A549 (cell line): Measurements from ENCODE around the gene CLRN1. TPM values are rescaled to one million over a fixed set of nuclear protein-coding genes. Genes with fewer than 3 reads are reported as not detected.

Source experiments
- ATAC-seq, 2 experiments: fragments of 200-7000 bp in 1 of 2; fragments of >200 bp in 1 of 2; cut with Nextera tagmentation in 1 of 2; cut with Tn5 transposase in 1 of 2; 3 replicates each; pipeline versions ENCODE4 v1.8.0 to v1.9.1; 2018 to 2020; ENCODE audit warnings: mild to moderate bottlenecking in 1 of 2, moderate library complexity in 1 of 2
- CTCF ChIA-PET: fragments of 300-600 bp; sonication (Branson Sonifier 250); formaldehyde crosslinking; extraction: SDS; loops from one replicate; lab custom pipeline; 2021; ENCODE audit warnings: antibody characterized with exemption, inconsistent platforms; lab: Yijun Ruan, JAX
- POLR2A ChIA-PET: fragments of 350-600 bp; formaldehyde crosslinking; extraction: SDS; loops from one replicate; lab custom pipeline; 2021; ENCODE audit warnings: antibody characterized with exemption, inconsistent platforms; lab: Yijun Ruan, JAX
- DNase-seq, 2 experiments: peaks; one replicate each; pipeline versions ENCODE4 v3.0.0 to v3.0.0-alpha.2; 2011 to 2016; ENCODE audit warnings: low read depth in 1 of 2, low spot score in 1 of 2
- FAIRE-seq: peaks from 2 replicates; lab custom pipeline; 2011; peaks lifted over from hg19 to GRCh38; lab: Jason Lieb, UNC
- H3K27ac ChIP-seq, 2 experiments: fragments of >200 bp; sonication (Bioruptor Twin); formaldehyde crosslinking; 3 replicates each; pipeline ENCODE4 v1.5.1; 2016 to 2017
- H3K4me1 ChIP-seq: fragments of >200 bp; sonication (Bioruptor Twin); formaldehyde crosslinking; 3 replicates; pipeline ENCODE4 v1.6.1; 2016
- H3K4me2 ChIP-seq: fragments of >200 bp; sonication (Bioruptor Twin); formaldehyde crosslinking; 3 replicates; pipeline ENCODE4 v1.6.1; 2016
- H3K4me3 ChIP-seq: fragments of >200 bp; sonication (Bioruptor Twin); formaldehyde crosslinking; 3 replicates; pipeline ENCODE4 v1.5.1; 2016
- H3K9me3 ChIP-seq: fragments of >200 bp; sonication (Bioruptor Twin); formaldehyde crosslinking; 3 replicates; pipeline ENCODE4 v1.6.1; 2016
- BCL3 ChIP-seq: fragments of >200 bp; sonication (Bioruptor Twin); formaldehyde crosslinking; IDR thresholded peaks from 3 replicates; pipeline ENCODE4 v1.6.1; 2016
- CBX2 ChIP-seq: fragments of 200-600 bp; sonication (generic); IDR thresholded peaks from 2 replicates; pipeline ENCODE4 v1.6.1; 2016; ENCODE audit warnings: low read depth, mild to moderate bottlenecking, borderline replicate concordance
- E2F6 ChIP-seq: IDR thresholded peaks from 2 replicates; pipeline ENCODE4 v1.6.1; 2012; ENCODE audit warnings: low read depth, borderline replicate concordance
- ELK1 ChIP-seq: fragments of 150-350 bp; IDR thresholded peaks from 2 replicates; pipeline ENCODE4 v1.6.1; 2014; ENCODE audit warnings: low read depth, mild to moderate bottlenecking, low read length
- EP300 ChIP-seq, 2 experiments: fragments of >200 bp; sonication (Bioruptor Twin); formaldehyde crosslinking; IDR thresholded peaks; 2 replicates in 1 of 2; 3 replicates in 1 of 2; pipeline ENCODE4 v1.6.1; 2016 to 2017
- FOSB ChIP-seq: fragments of 250-450 bp; sonication (Bioruptor Pico); IDR thresholded peaks from 2 replicates; pipeline ENCODE4 v1.5.0; 2020; ENCODE audit warnings: mild to moderate bottlenecking, moderate library complexity
- HEYL ChIP-seq: fragments of 250-450 bp; sonication (Bioruptor Pico); IDR thresholded peaks from 2 replicates; pipeline ENCODE4 v1.8.0; 2021; ENCODE audit warnings: mild to moderate bottlenecking, moderate library complexity
- HMGXB4 ChIP-seq: fragments of 250-450 bp; sonication (Bioruptor Pico); IDR thresholded peaks from 2 replicates; pipeline ENCODE4 v1.5.0; 2021; ENCODE audit warnings: mild to moderate bottlenecking, moderate library complexity, borderline replicate concordance
- HOXA7 ChIP-seq: fragments of 250-450 bp; sonication (Bioruptor Pico); IDR thresholded peaks from 2 replicates; pipeline ENCODE4 v1.5.0; 2020; ENCODE audit warnings: mild to moderate bottlenecking, moderate library complexity
- HOXB13 ChIP-seq: fragments of 250-450 bp; sonication (Bioruptor Pico); IDR thresholded peaks from 2 replicates; pipeline ENCODE4 v1.5.0; 2020; ENCODE audit warnings: low read depth, mild to moderate bottlenecking, moderate library complexity
- JUN ChIP-seq, 2 experiments: fragments of >200 bp; sonication (Bioruptor Twin); formaldehyde crosslinking; IDR thresholded peaks; 2 replicates in 1 of 2; 3 replicates in 1 of 2; pipeline ENCODE4 v1.6.1; 2016 to 2017
- JUNB ChIP-seq: fragments of >200 bp; sonication (Bioruptor Twin); formaldehyde crosslinking; IDR thresholded peaks from 2 replicates; pipeline ENCODE4 v1.6.1; 2016
- MAFK ChIP-seq: fragments of 450-650 bp; IDR thresholded peaks from 2 replicates; pipeline ENCODE4 v1.6.1; 2014; ENCODE audit not compliant: partially characterized antibody
- MAX ChIP-seq: IDR thresholded peaks from 2 replicates; pipeline ENCODE4 v1.6.1; 2012
- PHF8 ChIP-seq: fragments of 200-600 bp; sonication (generic); IDR thresholded peaks from 2 replicates; pipeline ENCODE4 v1.6.1; 2016; ENCODE audit warnings: low read depth, mild to moderate bottlenecking, antibody characterized with exemption, moderate library complexity, borderline replicate concordance
- POLR2A ChIP-seq: IDR thresholded peaks from 2 replicates; pipeline ENCODE4 v1.6.1; 2012; ENCODE audit warnings: mild to moderate bottlenecking, low read length
- POLR2AphosphoS2 ChIP-seq: conservative IDR thresholded peaks from 2 replicates; pipeline ENCODE4 v1.6.1; 2012; ENCODE audit warnings: low read length, improper control_type of control experiment, inconsistent platforms
- RAD21 ChIP-seq, 2 experiments: fragments of >200 bp in 1 of 2; sonication (Bioruptor Twin) in 1 of 2; formaldehyde crosslinking in 1 of 2; IDR thresholded peaks in 1 of 2; conservative IDR thresholded peaks in 1 of 2; 2 replicates in 1 of 2; 3 replicates in 1 of 2; pipeline ENCODE4 v1.6.1; 2012 to 2018; ENCODE audit warnings: inconsistent platforms in 1 of 2
- RARB ChIP-seq: fragments of 250-450 bp; sonication (Bioruptor Pico); IDR thresholded peaks from 2 replicates; pipeline ENCODE4 v1.8.0; 2021; ENCODE audit warnings: mild to moderate bottlenecking, moderate library complexity
- RNF2 ChIP-seq: fragments of 200-600 bp; sonication (generic); IDR thresholded peaks from 2 replicates; pipeline ENCODE4 v1.6.1; 2016; ENCODE audit warnings: low read depth, mild to moderate bottlenecking, antibody characterized with exemption, moderate library complexity, borderline replicate concordance
- SREBF2 ChIP-seq: fragments of 450-650 bp; IDR thresholded peaks from 2 replicates; pipeline ENCODE4 v1.6.1; 2014; ENCODE audit warnings: mild to moderate bottlenecking, moderate library complexity
- ZSCAN20 ChIP-seq: fragments of 250-450 bp; sonication (Bioruptor Pico); IDR thresholded peaks from 2 replicates; pipeline ENCODE4 v1.8.0; 2022; ENCODE audit warnings: mild to moderate bottlenecking, moderate library complexity
- WGBS: methylation state at CpG from one replicate; pipeline ENCODE4 v1.1.6; 2017; ENCODE audit errors: missing lambda C conversion rate; 5-methylcytosine and 5-hydroxymethylcytosine counted together
- polyA plus RNA-seq, 4 experiments: library from polyadenylated mRNA; depleted of rRNA in 3 of 4; stranded (reverse); fragments of >200 nt; fragmentation: RNase III in 1 of 4; extraction: RNeasy Plus Mini Kit Qiagen cat#74134 plus additional on column Dnase treatment in 1 of 4; gene quantifications; 2 replicates in 3 of 4; 3 replicates in 1 of 4; pipeline ENCODE4 v1.2.3, GENCODE V29; 2011 to 2017

CLRN1 gene
- polyA plus RNA-seq, 2 of the 4 experiments (the other 2 are of a cell fraction) = not detected

GRCh38 chr3:150878996-150879575, 93.4 kb downstream of the CLRN1 start:
- CTCF ChIA-PET = interaction anchor here (0.6 kb wide), 2 partner anchors 11 to 39 kb away, joined by 3 to 4 read pairs; no protein-coding TSS in a partner anchor
- ATAC-seq = no peak
- H3K4me3 ChIP-seq = no peak overlapping the region
- H3K9me3 ChIP-seq = no peaks in the 10 kb centered on the region
- H3K4me2 ChIP-seq = no peak overlapping the region
- WGBS = 38% methylated on average over 2 of the region's 2 CpGs
- no peak for TF ChIP-seq SREBF2
- TF ChIP-seq HEYL (CRISPR knock-in tag) = no peak
- no peak for TF ChIP-seq JUNB
- no peak overlapping the region for H3K27ac ChIP-seq
- POLR2A ChIA-PET = no interaction called here
- DNase-seq = no peak
- H3K4me1 ChIP-seq = no peaks in the 10 kb centered on the region
- FAIRE-seq = no peak

GRCh38 chr3:150878290-150878689, 94.2 kb downstream of the CLRN1 start:
- H3K27ac ChIP-seq = no peak overlapping the region
- DNase-seq = no peak
- TF ChIP-seq JUN (IDR thresholded peaks at IDR 0.05) = no peak
- TF ChIP-seq POLR2A = no peak
- TF ChIP-seq RAD21 (conservative IDR thresholded peaks at IDR 0.05 in 1 of 2, IDR thresholded peaks at IDR 0.05 in 1 of 2) = no peak
- TF ChIP-seq HMGXB4 (CRISPR knock-in tag) = no peak
- no peak for TF ChIP-seq POLR2AphosphoS2
- no peak for TF ChIP-seq RNF2
- TF ChIP-seq HOXB13 = no peak
- TF ChIP-seq FOSB (CRISPR knock-in tag) = no peak
- no peak for TF ChIP-seq PHF8
- no peak for TF ChIP-seq ELK1
- TF ChIP-seq E2F6 = no peak
- TF ChIP-seq MAX = no peak
- no peak for TF ChIP-seq BCL3
- no peak for TF ChIP-seq SREBF2
- no peak for TF ChIP-seq HOXA7 (CRISPR knock-in tag)
- no peak for TF ChIP-seq CBX2
- TF ChIP-seq MAFK = no peak
- TF ChIP-seq RARB = no peak
- TF ChIP-seq EP300 (IDR thresholded peaks at IDR 0.05) = no peak
- TF ChIP-seq ZSCAN20 (CRISPR knock-in tag) = no peak
- TF ChIP-seq, all 56 proteins: peak for 0
- Histone ChIP-seq H3K4me2 (no peak overlapping the region), H3K9me3 (no peaks in the 10 kb centered on the region), H3K4me3 (no peak overlapping the region), H3K4me1 (no peaks in the 10 kb centered on the region)
- FAIRE-seq (no peak), ATAC-seq (no peak)
- 89% methylated on average over 1 of the region's 1 CpG for WGBS
- ChIA-PET POLR2A (no interaction called here), CTCF (no interaction called here)
